K562 (cell line): ENCODE measurements around the gene KEL. TPM values are rescaled to one million over a fixed set of nuclear protein-coding genes. Genes with fewer than 3 reads are reported as not detected.

Experiments
- ATAC-seq: fragments of 200-7000 bp; cut with Tn5 transposase; 3 replicates; pipeline ENCODE4 v1.9.1; 2020; ENCODE audit warnings: moderate library complexity
- BruUV-seq: library from RNA; stranded (reverse); fragments of 400-500 nt; replicated peaks from 2 replicates; lab custom pipeline; 2021; lab: Mats Ljungman, UMichigan
- CTCF ChIA-PET: fragments of 300-600 bp; formaldehyde crosslinking; extraction: SDS; loops from one replicate; lab custom pipeline; 2021; ENCODE audit warnings: low intra/inter-chr PET ratio; lab: Yijun Ruan, JAX
- POLR2A ChIA-PET: fragments of 300-600, 350-650 bp; sonication (Branson Sonifier 250); formaldehyde crosslinking; extraction: SDS; loops from one replicate; lab custom pipeline; 2021; ENCODE audit warnings: antibody characterized with exemption, inconsistent platforms; lab: Yijun Ruan, JAX
- DNase-seq, 4 experiments: peaks; one replicate each; pipeline versions ENCODE4 v3.0.0 to v3.0.0-alpha.2; 2011 to 2018; ENCODE audit warnings: low spot score in 3 of 4, mixed read lengths in 3 of 4; ENCODE audit errors: extremely low read depth in 1 of 4
- FAIRE-seq: peaks from 2 replicates; lab custom pipeline; 2011; peaks lifted over from hg19 to GRCh38; lab: Jason Lieb, UNC
- H2AFZ ChIP-seq: 2 replicates; pipeline ENCODE4 v1.6.0; 2011; ENCODE audit warnings: low read depth, low read length, control low read depth, inconsistent platforms
- H3K27ac ChIP-seq: fragments of 200-600 bp; 3 replicates; pipeline ENCODE4 v1.8.0; 2011; ENCODE audit warnings: low read depth, mild to moderate bottlenecking, control low read depth, inconsistent platforms, low read length, moderate library complexity, mixed read lengths; ENCODE audit errors: extremely low read depth
- H3K27me3 ChIP-seq, 2 experiments: fragments of 300-600 bp in 1 of 2; 2 replicates in 1 of 2; 3 replicates in 1 of 2; pipeline versions ENCODE4 v1.6.0 to v1.8.0; 2011; ENCODE audit warnings: inconsistent platforms in 2 of 2, low read length in 2 of 2, mild to moderate bottlenecking in 1 of 2, mixed read lengths in 1 of 2, moderate library complexity in 1 of 2; ENCODE audit not compliant: control insufficient read depth in 2 of 2, insufficient read depth in 2 of 2
- H3K36me3 ChIP-seq: fragments of 300-600 bp; 3 replicates; pipeline ENCODE4 v1.8.0; 2011; ENCODE audit warnings: mild to moderate bottlenecking, low read length, inconsistent platforms; ENCODE audit not compliant: control insufficient read depth, insufficient read depth
- H3K4me1 ChIP-seq, 2 experiments: fragments of 200-600 bp in 1 of 2; replicated peaks in 1 of 2; 2 replicates in 1 of 2; 3 replicates in 1 of 2; pipeline versions ENCODE4 v1.5.1 to v1.8.0; 2011; ENCODE audit warnings: inconsistent platforms in 2 of 2, low read length in 2 of 2, mild to moderate bottlenecking in 1 of 2, mixed read lengths in 1 of 2, moderate library complexity in 1 of 2; ENCODE audit not compliant: control insufficient read depth in 2 of 2, insufficient read depth in 2 of 2
- H3K4me2 ChIP-seq: 2 replicates; pipeline ENCODE4 v1.6.1; 2011; ENCODE audit warnings: low read length, control low read depth, inconsistent platforms, mixed read lengths; ENCODE audit not compliant: insufficient read depth
- H3K4me3 ChIP-seq: fragments of 200-600 bp; sonication (generic), shearing (Covaris generic); 2 replicates; pipeline ENCODE4 v1.5.1; 2016; ENCODE audit warnings: control low read depth, inconsistent platforms
- H3K79me2 ChIP-seq: fragments of 200-600 bp; 3 replicates; pipeline ENCODE4 v1.8.0; 2011; ENCODE audit warnings: low read length, inconsistent platforms; ENCODE audit not compliant: control insufficient read depth, insufficient read depth
- H3K9ac ChIP-seq, 2 experiments: 2 replicates each; pipeline versions ENCODE4 v1.6.0 to v1.6.1; 2011; ENCODE audit warnings: low read depth in 2 of 2, low read length in 2 of 2, control low read depth in 1 of 2, inconsistent platforms in 1 of 2, mild to moderate bottlenecking in 1 of 2, mixed read lengths in 1 of 2; ENCODE audit not compliant: insufficient read depth in 1 of 2
- H3K9me1 ChIP-seq: one replicate; pipeline ENCODE4 v1.6.0; 2011; ENCODE audit warnings: inconsistent platforms, mild to moderate bottlenecking, low read length, moderate library complexity; ENCODE audit not compliant: control insufficient read depth, insufficient read depth
- H3K9me3 ChIP-seq: replicated peaks from 2 replicates; pipeline ENCODE4 v1.5.1; 2011; ENCODE audit warnings: low read depth, low read length, inconsistent platforms; ENCODE audit not compliant: control insufficient read depth, insufficient read depth
- H4K20me1 ChIP-seq: replicated peaks from 2 replicates; pipeline ENCODE4 v1.6.1; 2011; ENCODE audit warnings: low read length, inconsistent platforms, mixed read lengths; ENCODE audit not compliant: control insufficient read depth, insufficient read depth
- ATF3 ChIP-seq, 2 experiments: fragments of 450-650 bp in 1 of 2; sonication (generic) in 1 of 2; formaldehyde crosslinking in 1 of 2; IDR thresholded peaks in 1 of 2; conservative IDR thresholded peaks in 1 of 2; 2 replicates each; pipeline versions ENCODE4 v1.6.1 to v1.8.1; 2016 to 2023; ENCODE audit warnings: mild to moderate bottlenecking in 2 of 2, moderate library complexity in 2 of 2, inconsistent platforms in 1 of 2, missing genetic modification reagents in 1 of 2
- CTBP1 ChIP-seq: fragments of 450-650 bp; IDR thresholded peaks from 2 replicates; pipeline ENCODE4 v1.6.1; 2016; ENCODE audit warnings: borderline replicate concordance
- CTCF ChIP-seq, 3 experiments: IDR thresholded peaks in 2 of 3; conservative IDR thresholded peaks in 1 of 3; 2 replicates each; pipeline ENCODE4 v1.5.1; 2011 to 2012; ENCODE audit warnings: low read length in 3 of 3, mild to moderate bottlenecking in 3 of 3, control low read depth in 2 of 3, improper control_type of control experiment in 1 of 3, inconsistent platforms in 1 of 3, low read depth in 1 of 3, mixed read lengths in 1 of 3, moderate library complexity in 1 of 3; ENCODE audit not compliant: insufficient read depth in 2 of 3
- JUNB ChIP-seq: fragments of 450-650 bp; formaldehyde crosslinking; conservative IDR thresholded peaks from 2 replicates; pipeline ENCODE4 v1.4.0; 2020; ENCODE audit warnings: mild to moderate bottlenecking
- NKRF ChIP-seq: fragments of 450-650 bp; IDR thresholded peaks from 2 replicates; pipeline ENCODE4 v1.6.1; 2016; ENCODE audit warnings: borderline replicate concordance
- NR4A1 ChIP-seq, 2 experiments: fragments of 250-450 bp in 1 of 2; fragments of 450-650 bp in 1 of 2; sonication (Bioruptor Pico) in 1 of 2; IDR thresholded peaks; 2 replicates each; pipeline versions ENCODE4 v1.4.0 to v1.6.1; 2016 to 2020; ENCODE audit warnings: mild to moderate bottlenecking in 2 of 2, missing compliant biosample characterization in 1 of 2, missing genetic modification characterization in 1 of 2, moderate library complexity in 1 of 2
- POU5F1 ChIP-seq: fragments of 150-350 bp; IDR thresholded peaks from 2 replicates; pipeline ENCODE4 v1.6.1; 2014; ENCODE audit warnings: borderline replicate concordance, low read length, low read depth, mild to moderate bottlenecking; ENCODE audit not compliant: partially characterized antibody
- RBM14 ChIP-seq: fragments of 200-400 bp; formaldehyde crosslinking; IDR thresholded peaks from 2 replicates; pipeline ENCODE4 v1.6.1; 2018; ENCODE audit warnings: low read depth, mild to moderate bottlenecking, low read length, moderate library complexity, borderline replicate concordance; ENCODE audit not compliant: insufficient read depth
- TBP ChIP-seq: optimal IDR thresholded peaks from 2 replicates; pipeline ENCODE3; 2011; ENCODE audit warnings: low read depth, low read length, improper control_type of control experiment
- TRIM25 ChIP-seq: fragments of 450-650 bp; IDR thresholded peaks from 2 replicates; pipeline ENCODE4 v1.7.0; 2016; ENCODE audit warnings: borderline replicate concordance
- WGBS: fragments of 100-300 bp; shearing (Covaris generic); methylation state at CpG from one replicate; pipeline ENCODE4 v1.1.6; 2016; ENCODE audit warnings: low coverage, mixed read lengths; ENCODE audit not compliant: insufficient coverage; ENCODE audit errors: missing lambda C conversion rate; 5-methylcytosine and 5-hydroxymethylcytosine counted together
- in situ Hi-C: fragments of 300-500 bp; cut with MboI; formaldehyde crosslinking; loops from 4 replicates; pipeline ENCODE4 v1.15.0; 2018; ENCODE audit warnings: inconsistent platforms, mixed read lengths
- intact Hi-C: fragments of 100-400 bp; cut with micrococcal nuclease; formaldehyde crosslinking; loops from 2 replicates; pipeline ENCODE4 v1.14.2; 2022
- polyA plus RNA-seq, 8 experiments: library from polyadenylated mRNA; depleted of rRNA in 4 of 8; stranded (reverse) in 5 of 8; unstranded in 3 of 8; fragments of >200 nt; fragmentation: Nextera tagmentation in 2 of 8; fragmentation: Illumina TruSeq in 1 of 8; extraction: Ambion mirVana in 2 of 8; extraction: Trizol in 1 of 8; gene quantifications; 2 replicates each; pipeline versions ENCODE4 v1.2.1 to v1.2.3, GENCODE V29; 2011 to 2014; ENCODE audit warnings: inconsistent platforms in 1 of 8, missing spikeins in 1 of 8
- total RNA-seq, 7 experiments: library from RNA; depleted of rRNA in 6 of 7; stranded (reverse); fragments of >200 nt in 6 of 7; fragmentation: Illumina TruSeq in 2 of 7; extraction: Trizol in 2 of 7; gene quantifications; 2 replicates each; pipeline versions ENCODE4 v1.2.1 to v1.2.3, GENCODE V29; 2011 to 2021; ENCODE audit warnings: low replicate concordance in 1 of 7

The KEL gene
- total and polyA plus RNA-seq, 9 of the 15 experiments (the other 6 are each of a cell fraction or from before 2014, with no cell fraction given) = 9.0 to 47.4 (median 22.2) TPM

- DNase-seq (no peak), ATAC-seq (peak; percentile 35; the same call in 1 of the 3 replicates), FAIRE-seq (no peak)
- no peak overlapping the region for H3K9ac ChIP-seq
- no peaks in the 10 kb centered on the region for H3K79me2 ChIP-seq
- H3K4me3 ChIP-seq = no peak overlapping the region
- under 1% methylated on average over 8 of the region's 8 CpGs for WGBS
- no peak overlapping the region for H3K4me2 ChIP-seq
- no peaks in the 10 kb centered on the region for H4K20me1 ChIP-seq
- H2AFZ ChIP-seq = no peak overlapping the region
- TF ChIP-seq JUNB (CRISPR knock-in tag) = no peak
- TF ChIP-seq TRIM25 = no peak
- no peak for TF ChIP-seq CTCF (IDR thresholded peaks at IDR 0.05 in 2 of 3, conservative IDR thresholded peaks at IDR 0.05 in 1 of 3; ENCODE audit: insufficient read depth in 2 of 3, low read depth in 1 of 3, low read length in 3 of 3)
- TF ChIP-seq RBM14 = no peak
- no peak for TF ChIP-seq NKRF
- no peak for TF ChIP-seq TBP
- TF ChIP-seq ATF3 (IDR thresholded peaks at IDR 0.05) = no peak
- no peak for TF ChIP-seq ATF3 (CRISPR knock-in tag; conservative IDR thresholded peaks at IDR 0.05)
- no peak for TF ChIP-seq POU5F1
- no peak for TF ChIP-seq CTBP1
- no peak for TF ChIP-seq NR4A1 (CRISPR knock-in tag; IDR thresholded peaks at IDR 0.05)
- TF ChIP-seq NR4A1 (tag; IDR thresholded peaks at IDR 0.05) = no peak
- H3K9me3 ChIP-seq = no peaks in the 10 kb centered on the region
- H3K27ac ChIP-seq = no peak overlapping the region
- peaks cover 8 to 48% of the 10 kb centered on the region in 2 experiments; a peak in 4 of 5 replicates for H3K27me3 ChIP-seq
- in situ Hi-C loops (no loop called here), intact Hi-C loops (no loop called here)
- H3K9me1 ChIP-seq = no peaks in the 10 kb centered on the region
- H3K4me1 ChIP-seq = no peaks in the 10 kb centered on the region
- no peaks in the 10 kb centered on the region for H3K36me3 ChIP-seq
- BruUV-seq = no TSS peak
- ChIA-PET POLR2A (interaction anchor here (0.8 kb wide), 1 partner anchor 13 kb away, joined by 3 read pairs; no protein-coding TSS in a partner anchor), CTCF (no interaction called here)
Measured at GRCh38 chr7:142915315-142915714, 46.8 kb downstream of the KEL start.
